GM12872 (cell line): ENCODE data around the gene YES1.

Experiments
- CTCF ChIP-seq: IDR thresholded peaks from 3 replicates; pipeline ENCODE4 v1.5.1; 2011; ENCODE audit warnings: low read depth, mild to moderate bottlenecking, low read length, moderate library complexity; ENCODE audit not compliant: insufficient read depth

The YES1 gene

DNA sequence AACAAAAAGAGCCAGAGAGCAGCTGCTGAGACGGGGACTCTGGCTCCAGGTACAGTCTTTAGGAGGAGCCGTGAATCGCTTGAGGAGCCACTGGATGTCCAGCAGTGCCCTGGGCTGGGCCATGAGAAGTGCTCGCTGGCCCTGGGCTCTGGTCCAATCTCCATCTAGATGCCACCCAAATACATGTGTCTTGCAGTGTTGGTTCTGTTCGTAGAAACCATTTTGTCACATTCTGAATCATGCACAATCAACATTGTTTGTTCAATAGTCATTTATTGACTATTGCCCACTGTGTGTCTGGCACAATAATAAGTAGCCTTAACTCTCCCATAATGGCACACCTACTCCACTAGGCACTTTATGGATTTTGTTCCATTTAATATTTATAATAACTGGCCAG lies 128.5 kb downstream of the YES1 start:
- no peak for TF ChIP-seq CTCF

GRCh38 chr18:682833-683232 lies 129.2 kb downstream of the YES1 start:
- TF ChIP-seq CTCF: no peak

DNA sequence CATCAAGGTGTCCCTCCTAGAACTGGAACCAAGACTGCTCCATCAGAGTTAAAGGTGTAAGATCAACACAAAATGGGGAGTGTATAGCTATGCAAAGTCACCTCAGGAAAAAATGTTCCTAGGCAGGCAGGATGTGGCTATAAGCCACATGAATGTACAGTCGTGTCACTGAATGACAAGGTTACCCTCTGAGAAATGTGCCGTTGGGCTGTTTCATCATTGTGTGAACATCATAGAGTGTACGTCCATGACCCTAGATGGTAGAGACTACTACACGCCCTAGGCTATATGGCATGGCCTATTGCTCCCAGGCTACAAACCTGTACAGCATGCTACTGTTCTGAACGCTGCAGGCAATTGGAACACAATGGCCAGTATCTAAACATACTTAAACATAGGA lies 130.1 kb downstream of the YES1 start:
- TF ChIP-seq CTCF: no peak

DNA sequence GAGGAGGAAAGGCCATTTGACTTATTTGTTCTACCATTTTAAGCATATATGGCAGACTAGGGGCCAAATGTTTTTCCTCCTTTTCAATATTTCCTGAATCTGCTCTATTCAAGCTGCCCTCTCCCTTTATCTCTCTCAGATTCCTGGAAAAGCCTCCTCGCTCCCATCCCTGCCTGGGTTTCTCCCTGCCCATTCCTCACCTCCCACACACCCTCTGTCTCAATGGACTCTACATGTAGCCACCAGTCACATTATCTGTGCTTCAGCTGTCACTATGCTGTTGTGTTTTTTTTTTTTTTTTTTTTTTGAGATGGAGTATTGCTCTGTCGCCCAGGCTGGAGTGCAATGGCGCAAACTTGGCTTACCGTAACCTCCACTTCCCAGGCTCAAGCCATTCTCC lies 131.7 kb downstream of the YES1 start:
- no peak for TF ChIP-seq CTCF

GRCh38 chr18:679516-679915 lies 132.5 kb downstream of the YES1 start:
- TF ChIP-seq CTCF: no peak

DNA sequence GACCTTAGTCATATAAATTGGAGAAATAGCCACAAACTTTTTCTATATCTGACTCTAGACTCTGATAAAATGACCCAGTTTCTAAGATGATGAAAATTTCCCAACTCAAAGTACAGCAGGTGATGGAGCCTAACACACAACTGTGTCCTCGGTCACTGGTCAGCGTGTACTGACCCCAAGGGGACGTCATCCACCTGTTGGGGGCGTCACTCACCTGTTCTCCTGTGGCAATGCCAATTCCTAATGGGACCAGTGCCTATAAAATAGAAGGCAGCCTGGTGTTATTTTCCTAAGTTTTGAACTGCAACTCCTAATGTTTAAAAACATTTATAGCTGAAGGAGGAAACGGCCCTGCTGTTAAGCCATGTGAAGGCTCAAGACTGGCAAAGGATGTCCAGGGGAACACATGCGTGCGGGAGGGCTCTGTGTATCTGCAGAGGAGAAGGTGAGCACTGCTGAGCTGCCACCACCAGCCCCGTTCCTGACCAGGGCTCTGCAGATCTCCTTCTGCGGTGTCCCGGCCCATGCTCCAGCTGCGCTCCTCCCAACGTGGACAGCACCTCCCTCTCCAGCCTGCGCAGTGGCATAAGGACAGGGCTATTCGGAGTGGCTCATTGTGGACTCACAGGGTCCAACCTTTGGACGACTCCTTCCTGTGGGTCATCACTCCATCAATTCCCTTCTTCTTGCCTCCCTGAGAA lies 133.4 kb downstream of the YES1 start:
- no peak for TF ChIP-seq CTCF

- no peak for TF ChIP-seq CTCF
Measured at GRCh38 chr18:677951-678381, 134.1 kb downstream of the YES1 start.

DNA sequence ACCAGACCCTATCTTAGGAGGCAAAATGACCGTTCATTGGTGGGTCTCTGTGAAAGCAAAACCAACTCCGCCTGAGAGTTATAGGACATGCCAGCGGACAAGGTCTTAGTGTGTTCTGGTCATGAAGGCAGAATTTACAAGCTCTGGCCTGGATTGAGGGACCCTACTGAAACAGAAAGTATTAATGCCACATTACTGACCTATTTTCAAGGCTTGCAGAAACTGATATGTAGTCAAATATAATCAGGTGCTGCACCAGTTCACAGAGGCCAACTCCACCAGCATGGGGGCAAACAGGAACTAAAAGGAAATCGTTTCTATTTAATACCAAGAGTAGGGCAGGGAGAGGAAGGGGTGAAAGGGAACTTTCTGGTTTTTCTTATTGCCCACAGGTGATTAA lies 134.9 kb downstream of the YES1 start:
- no peak for TF ChIP-seq CTCF
